Fibroblast of the aortic adventitia (primary cell): ENCODE data around the gene SMIM44. TPM values are rescaled to one million over a fixed set of nuclear protein-coding genes. Genes with fewer than 3 reads are reported as not detected.

Experiments
- DNase-seq: peaks from one replicate; pipeline ENCODE4 v3.0.0-alpha.2; 2010; ENCODE audit warnings: low read depth
- H3K4me3 ChIP-seq: 2 replicates; pipeline ENCODE4 v1.5.1; 2011; ENCODE audit warnings: low read depth, mild to moderate bottlenecking, control low read depth, low read length, moderate library complexity
- total RNA-seq: library from RNA; depleted of rRNA; stranded (reverse); fragments of >200 nt; gene quantifications from 2 replicates; pipeline ENCODE4 v1.2.3, GENCODE V29; 2012; ENCODE audit warnings: low replicate concordance
- TF ChIP-seq, protein P1 (sequence below): IDR thresholded peaks from 2 replicates; pipeline ENCODE4 v1.5.1; 2011; ENCODE audit warnings: mild to moderate bottlenecking, low read length, control low read depth, inconsistent platforms; ENCODE audit not compliant: insufficient read depth

SMIM44 gene
- total RNA-seq, 1 donor, result not detected

- TF ChIP-seq, protein P1, sequence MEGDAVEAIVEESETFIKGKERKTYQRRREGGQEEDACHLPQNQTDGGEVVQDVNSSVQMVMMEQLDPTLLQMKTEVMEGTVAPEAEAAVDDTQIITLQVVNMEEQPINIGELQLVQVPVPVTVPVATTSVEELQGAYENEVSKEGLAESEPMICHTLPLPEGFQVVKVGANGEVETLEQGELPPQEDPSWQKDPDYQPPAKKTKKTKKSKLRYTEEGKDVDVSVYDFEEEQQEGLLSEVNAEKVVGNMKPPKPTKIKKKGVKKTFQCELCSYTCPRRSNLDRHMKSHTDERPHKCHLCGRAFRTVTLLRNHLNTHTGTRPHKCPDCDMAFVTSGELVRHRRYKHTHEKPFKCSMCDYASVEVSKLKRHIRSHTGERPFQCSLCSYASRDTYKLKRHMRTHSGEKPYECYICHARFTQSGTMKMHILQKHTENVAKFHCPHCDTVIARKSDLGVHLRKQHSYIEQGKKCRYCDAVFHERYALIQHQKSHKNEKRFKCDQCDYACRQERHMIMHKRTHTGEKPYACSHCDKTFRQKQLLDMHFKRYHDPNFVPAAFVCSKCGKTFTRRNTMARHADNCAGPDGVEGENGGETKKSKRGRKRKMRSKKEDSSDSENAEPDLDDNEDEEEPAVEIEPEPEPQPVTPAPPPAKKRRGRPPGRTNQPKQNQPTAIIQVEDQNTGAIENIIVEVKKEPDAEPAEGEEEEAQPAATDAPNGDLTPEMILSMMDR, result no peak
- no peak overlapping the region for H3K4me3 ChIP-seq
- no peak for DNase-seq
Measured at GRCh38 chr19:3469638-3470499, 13.4 kb downstream of the SMIM44 start.

- TF ChIP-seq, protein P1, result no peak
- DNase-seq, result no peak
- H3K4me3 ChIP-seq, result no peak overlapping the region
Measured at GRCh38 chr19:3468211-3468610, 15.0 kb downstream of the SMIM44 start.

GRCh38 chr19:3467437-3468198, 15.6 kb downstream of the SMIM44 start:
- DNase-seq, result no peak
- H3K4me3 ChIP-seq, result no peak overlapping the region
- TF ChIP-seq, protein P1, result no peak

DNA sequence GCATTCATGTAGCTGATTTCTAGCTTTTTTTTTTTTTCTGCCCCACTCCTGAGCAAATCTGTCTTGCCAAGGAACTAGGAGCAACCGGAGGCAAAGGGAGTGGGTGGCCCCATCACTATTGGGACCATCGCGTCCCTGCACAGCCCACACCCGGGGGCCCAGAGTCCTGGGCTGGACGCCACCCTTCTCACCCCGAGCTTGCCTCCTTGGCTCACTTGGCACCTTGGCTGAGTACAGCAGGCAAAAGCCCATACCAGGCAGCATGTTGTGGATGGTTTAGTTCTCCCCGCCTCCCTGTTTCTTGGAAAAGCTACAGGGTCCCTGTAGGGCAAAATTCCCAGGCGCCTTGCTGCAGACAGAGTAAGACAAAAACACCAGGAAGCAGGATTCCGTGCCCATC, 16.6 kb downstream of the SMIM44 start:
- DNase-seq, result no peak
- TF ChIP-seq, protein P1, result no peak
- H3K4me3 ChIP-seq, result no peak overlapping the region

DNA sequence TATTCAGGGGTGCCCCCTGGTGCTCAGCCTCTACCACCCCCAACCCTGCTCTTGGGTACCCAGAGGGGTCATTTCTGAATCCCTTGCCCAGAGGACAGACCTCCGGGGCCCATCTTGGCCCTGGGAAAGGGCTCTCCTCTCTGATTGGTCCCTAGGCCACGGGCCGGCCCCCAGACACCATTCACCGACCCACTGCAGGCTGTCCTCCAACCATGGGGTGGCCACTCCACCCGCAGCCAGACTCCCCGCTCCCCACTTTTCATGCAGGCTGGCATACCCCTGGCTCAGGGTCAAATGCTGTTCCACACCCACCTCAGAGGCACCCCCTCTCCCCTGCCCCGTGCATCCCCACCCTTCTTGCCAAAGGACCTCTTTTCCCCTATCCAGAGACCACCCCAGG, 17.7 kb downstream of the SMIM44 start:
- no peak overlapping the region for H3K4me3 ChIP-seq
- TF ChIP-seq, protein P1, result no peak
- no peak for DNase-seq

GRCh38 chr19:3464587-3465235, 18.5 kb downstream of the SMIM44 start:
- H3K4me3 ChIP-seq, result no peak overlapping the region
- no peak for DNase-seq
- TF ChIP-seq, protein P1, result no peak
